Choroid plexus epithelial cell (primary cell): ENCODE results near the gene GARRE1.

Experiments used
- DNase-seq: peaks from one replicate; pipeline ENCODE4 v3.0.0-alpha.2; 2010; ENCODE audit warnings: low read depth
- H3K4me3 ChIP-seq: 2 replicates; pipeline ENCODE4 v1.5.1; 2011; ENCODE audit warnings: low read depth, mild to moderate bottlenecking, control low read depth, low read length, moderate library complexity
- CTCF ChIP-seq: conservative IDR thresholded peaks from 2 replicates; pipeline ENCODE4 v1.5.1; 2011; ENCODE audit warnings: low read depth, mild to moderate bottlenecking, control low read depth, inconsistent platforms, low read length, moderate library complexity

Gene GARRE1

GRCh38 chr19:34224996-34225658, 29.2 kb upstream of the GARRE1 start:
- TF ChIP-seq CTCF: no peak
- peak; percentile 63 for DNase-seq
- H3K4me3 ChIP-seq: no peak overlapping the region

DNA sequence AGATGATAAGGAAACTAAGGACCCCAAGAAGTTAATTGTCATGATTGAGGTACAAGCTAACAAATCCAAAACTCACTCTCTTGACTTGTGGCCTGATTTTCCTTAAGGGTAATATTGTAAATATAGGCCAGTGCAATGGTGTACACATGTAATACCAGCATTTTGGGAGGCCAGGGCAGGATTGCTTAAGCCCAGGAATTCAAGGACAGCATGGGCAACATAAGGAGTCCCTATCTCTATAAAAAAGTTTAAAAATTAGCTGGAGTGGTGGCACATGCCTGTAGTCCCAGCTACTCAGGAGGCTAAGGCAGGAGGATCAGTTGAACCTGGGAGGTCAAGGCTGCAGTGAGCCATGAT, 28.7 kb upstream of the GARRE1 start:
- no peak for TF ChIP-seq CTCF
- peak; percentile 42 for DNase-seq
- H3K4me3 ChIP-seq: no peak overlapping the region

DNA sequence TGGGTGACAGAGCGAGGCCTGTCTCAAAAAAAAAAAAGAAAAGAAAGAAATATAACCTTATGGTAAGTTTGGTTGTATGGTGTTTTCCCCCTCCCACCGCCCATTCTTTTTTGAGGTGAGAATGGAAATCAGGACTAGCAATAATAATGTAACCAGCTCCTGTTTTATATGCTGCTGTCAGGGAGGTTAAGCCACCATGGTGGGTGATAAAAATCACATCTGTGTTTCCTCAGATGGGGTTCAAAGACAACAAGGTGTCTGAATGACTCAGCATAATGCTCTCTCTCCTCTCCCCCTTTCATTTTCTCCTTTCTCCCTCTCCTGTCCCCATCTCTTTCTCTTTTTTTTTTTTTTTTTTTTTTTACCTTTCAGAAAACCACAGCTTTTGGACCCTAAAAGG, 28.3 kb upstream of the GARRE1 start:
- DNase-seq: no peak
- no peak for TF ChIP-seq CTCF
- no peak overlapping the region for H3K4me3 ChIP-seq

DNA sequence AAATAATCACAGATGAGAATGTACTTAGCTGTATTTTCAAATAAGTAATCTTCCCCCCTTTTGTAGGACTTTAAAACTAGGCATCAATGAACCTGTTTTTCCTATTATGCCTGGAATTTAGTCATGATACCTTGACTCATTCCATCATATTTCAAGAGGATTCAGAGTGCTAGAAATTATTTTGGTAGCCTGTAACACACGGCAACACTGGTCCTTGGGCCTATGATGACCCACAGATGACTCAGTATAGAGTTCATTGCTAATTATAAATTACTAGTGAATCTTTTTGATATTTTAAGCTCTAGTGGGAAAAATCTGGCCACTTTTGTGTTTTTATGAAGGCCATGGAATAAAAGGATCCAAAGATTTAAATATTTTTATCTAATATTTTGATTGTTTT, 26.0 kb upstream of the GARRE1 start:
- TF ChIP-seq CTCF: no peak
- no peak for DNase-seq
- H3K4me3 ChIP-seq: no peak overlapping the region

DNA sequence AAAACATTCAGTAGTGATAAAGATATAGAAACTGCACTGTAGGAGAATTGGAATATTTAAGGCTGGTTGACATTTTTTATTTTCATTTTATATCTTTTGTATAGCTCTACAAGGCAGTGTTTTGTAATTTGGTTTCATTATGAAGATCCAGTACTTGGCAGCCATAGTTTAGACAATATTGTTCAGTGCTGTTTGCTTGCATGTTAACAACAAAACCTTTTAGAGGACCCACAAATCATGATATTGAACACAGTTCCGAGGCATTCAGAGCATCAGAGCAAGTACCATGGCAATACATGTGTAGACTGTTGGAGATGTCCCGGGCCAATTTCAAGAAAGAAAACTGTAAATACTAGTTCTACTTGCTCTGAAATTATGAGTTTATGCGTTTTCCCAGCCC, 25.6 kb upstream of the GARRE1 start:
- DNase-seq: no peak
- TF ChIP-seq CTCF: no peak
- no peak overlapping the region for H3K4me3 ChIP-seq

GRCh38 chr19:34229721-34230120, 24.6 kb upstream of the GARRE1 start:
- no peak for TF ChIP-seq CTCF
- no peak overlapping the region for H3K4me3 ChIP-seq
- no peak for DNase-seq

DNA sequence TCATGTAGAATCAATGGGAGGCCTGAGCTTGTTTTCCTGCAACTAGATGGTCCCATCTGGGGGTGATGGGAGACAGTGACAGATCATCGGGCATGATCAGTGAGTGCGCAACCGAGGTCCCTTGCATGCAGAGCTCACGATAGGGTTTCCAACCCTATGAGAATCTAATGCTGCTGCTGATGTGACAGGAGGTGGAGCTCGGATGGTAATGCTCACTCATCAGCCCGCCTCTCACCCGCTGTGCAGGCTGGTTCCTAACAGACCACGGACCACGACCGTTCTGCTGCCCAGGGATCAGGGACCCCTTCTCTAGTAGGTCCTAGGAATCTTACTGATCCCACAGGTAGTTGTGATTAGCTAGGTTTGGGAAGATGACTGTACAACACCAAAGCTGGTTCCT, 23.5 kb upstream of the GARRE1 start:
- no peak for DNase-seq
- TF ChIP-seq CTCF: no peak
- no peak overlapping the region for H3K4me3 ChIP-seq
